ENCODE data around the gene GRM8.

The GRM8 gene

DNA sequence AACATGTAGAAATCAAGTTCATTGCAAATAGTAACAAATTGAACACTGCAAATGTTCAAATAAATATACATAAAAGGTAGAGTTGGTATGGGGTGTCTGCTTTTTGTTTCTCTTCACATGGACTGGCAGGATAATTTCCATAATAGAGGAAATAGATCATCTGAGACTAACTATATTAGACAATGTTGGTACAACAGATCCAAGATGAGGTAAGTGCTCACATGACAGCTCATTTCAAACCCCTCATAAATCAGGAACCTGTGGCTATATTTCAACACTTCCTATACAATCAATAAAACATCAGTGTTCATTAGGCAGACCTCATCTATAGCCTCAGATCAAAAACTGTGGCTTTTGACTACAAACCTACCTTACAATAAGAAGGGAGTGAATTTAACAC lies 469.1 kb downstream of the GRM8 start:
- no peak for DNase-seq (ENCODE audit: insufficient read length, low spot score)
- TF ChIP-seq, protein P1, sequence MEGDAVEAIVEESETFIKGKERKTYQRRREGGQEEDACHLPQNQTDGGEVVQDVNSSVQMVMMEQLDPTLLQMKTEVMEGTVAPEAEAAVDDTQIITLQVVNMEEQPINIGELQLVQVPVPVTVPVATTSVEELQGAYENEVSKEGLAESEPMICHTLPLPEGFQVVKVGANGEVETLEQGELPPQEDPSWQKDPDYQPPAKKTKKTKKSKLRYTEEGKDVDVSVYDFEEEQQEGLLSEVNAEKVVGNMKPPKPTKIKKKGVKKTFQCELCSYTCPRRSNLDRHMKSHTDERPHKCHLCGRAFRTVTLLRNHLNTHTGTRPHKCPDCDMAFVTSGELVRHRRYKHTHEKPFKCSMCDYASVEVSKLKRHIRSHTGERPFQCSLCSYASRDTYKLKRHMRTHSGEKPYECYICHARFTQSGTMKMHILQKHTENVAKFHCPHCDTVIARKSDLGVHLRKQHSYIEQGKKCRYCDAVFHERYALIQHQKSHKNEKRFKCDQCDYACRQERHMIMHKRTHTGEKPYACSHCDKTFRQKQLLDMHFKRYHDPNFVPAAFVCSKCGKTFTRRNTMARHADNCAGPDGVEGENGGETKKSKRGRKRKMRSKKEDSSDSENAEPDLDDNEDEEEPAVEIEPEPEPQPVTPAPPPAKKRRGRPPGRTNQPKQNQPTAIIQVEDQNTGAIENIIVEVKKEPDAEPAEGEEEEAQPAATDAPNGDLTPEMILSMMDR (IDR thresholded peaks at IDR 0.05; ENCODE audit: insufficient read depth, missing control alignments), result no peak
- FAIRE-seq, result no peak

DNA sequence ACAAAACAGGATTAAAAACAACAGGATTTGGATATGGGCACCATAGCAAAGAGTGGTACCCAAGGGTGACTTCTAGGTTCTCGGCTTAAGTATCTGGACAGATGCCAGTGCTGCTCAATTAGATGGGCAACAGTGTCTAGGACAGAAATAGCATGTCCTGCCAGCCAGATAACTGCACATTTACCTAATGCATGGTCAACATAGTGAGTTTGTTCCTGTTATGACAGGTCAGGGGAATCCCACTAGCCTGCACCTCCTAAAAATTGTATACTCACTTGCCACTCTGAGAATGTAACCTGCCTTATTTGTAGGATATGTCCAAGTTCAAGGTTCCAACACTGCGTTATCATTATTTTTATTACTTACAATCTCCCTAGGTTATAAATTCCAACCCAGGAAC lies 471.7 kb downstream of the GRM8 start:
- TF ChIP-seq, protein P1 (IDR thresholded peaks at IDR 0.05; ENCODE audit: insufficient read depth, missing control alignments), result no peak
- no peak for DNase-seq (ENCODE audit: insufficient read length, low spot score)
- peak; percentile 11 for FAIRE-seq

DNA sequence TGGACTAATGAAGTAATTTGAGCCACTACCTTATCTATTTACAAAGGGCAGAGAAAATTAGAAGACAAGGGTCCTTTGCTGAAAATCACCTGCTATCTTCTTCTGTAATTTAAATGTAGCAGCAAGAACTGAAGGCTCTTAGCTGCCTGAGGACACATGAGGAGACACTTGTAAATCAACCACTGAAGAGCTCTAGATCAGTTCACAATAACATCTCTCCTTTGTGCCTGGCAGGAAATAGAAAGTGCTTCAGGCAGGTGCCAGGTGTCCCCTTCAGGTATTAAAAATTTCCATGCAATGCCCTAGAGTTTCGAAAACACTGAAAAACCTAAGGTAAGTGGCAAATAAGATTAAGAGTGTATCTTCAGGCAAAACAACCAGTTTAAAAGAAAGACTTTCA lies 474.6 kb downstream of the GRM8 start:
- no peak for DNase-seq (ENCODE audit: insufficient read length, low spot score)
- TF ChIP-seq, protein P1 (IDR thresholded peaks at IDR 0.05; ENCODE audit: insufficient read depth, missing control alignments), result no peak
- FAIRE-seq, result no peak

DNA sequence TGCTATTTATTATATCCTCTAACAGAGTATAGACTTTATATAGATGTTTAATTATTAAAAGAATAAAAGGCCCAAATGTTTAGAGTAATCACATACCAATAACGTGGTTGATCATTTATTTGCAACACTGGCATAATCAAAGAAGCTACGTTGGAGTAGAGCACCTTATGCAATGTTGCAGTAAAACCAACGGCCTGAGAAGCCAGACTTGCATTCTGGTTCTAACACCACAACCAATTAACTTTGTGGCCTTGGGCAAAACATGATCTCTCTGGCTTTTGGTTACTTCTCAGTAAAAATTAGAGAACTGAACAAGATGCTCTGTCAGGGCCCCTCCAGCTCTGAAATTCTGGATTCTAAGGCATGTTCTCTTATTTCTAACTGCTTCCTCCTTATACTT lies 476.2 kb downstream of the GRM8 start:
- no peak for DNase-seq (ENCODE audit: insufficient read length, low spot score)
- TF ChIP-seq, protein P1 (IDR thresholded peaks at IDR 0.05; ENCODE audit: insufficient read depth, missing control alignments), result no peak
- no peak for FAIRE-seq

DNA sequence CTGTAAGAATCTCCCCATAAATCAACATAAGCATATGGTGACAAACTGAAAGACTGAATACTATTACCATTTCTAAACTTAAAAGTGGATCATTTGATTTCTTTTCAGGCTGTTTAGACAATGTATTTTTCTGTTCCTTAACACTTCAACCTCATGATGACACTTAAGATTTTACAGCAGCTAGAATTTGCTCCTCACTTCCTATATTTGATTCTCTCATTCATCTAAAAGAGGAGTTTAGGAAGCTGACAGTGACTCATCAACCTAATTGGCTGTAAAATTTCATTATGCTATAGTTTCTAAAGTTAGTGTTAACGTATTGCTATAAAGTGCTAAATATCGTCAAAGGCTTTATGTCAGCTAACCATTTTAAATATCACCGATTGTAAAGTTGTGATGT lies 478.7 kb downstream of the GRM8 start:
- DNase-seq (ENCODE audit: insufficient read length, low spot score) (no peak), FAIRE-seq (no peak)
- TF ChIP-seq, protein P1 (IDR thresholded peaks at IDR 0.05; ENCODE audit: insufficient read depth, missing control alignments), result no peak

DNA sequence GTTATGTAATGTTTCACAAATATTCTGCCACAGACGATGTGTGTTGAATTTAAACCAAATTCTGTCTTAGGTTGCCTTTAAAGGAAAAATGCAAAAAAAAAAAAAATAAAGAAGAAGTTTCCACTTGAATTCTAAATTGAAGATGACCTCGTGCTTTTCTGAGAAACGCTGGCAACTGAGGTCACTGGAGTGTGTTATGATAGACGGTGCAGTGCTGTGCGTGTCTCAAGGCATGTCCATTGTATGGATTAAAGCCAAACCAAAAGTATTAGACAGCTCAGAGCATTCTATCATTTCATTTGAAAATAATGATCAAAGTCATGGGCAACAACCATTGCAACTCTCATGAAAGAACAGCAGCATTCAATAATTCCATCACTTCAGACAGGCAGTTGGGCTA lies 483.9 kb downstream of the GRM8 start:
- FAIRE-seq (no peak), DNase-seq (ENCODE audit: insufficient read length, low spot score) (no peak)
- TF ChIP-seq, protein P1 (IDR thresholded peaks at IDR 0.05; ENCODE audit: insufficient read depth, missing control alignments), result no peak

DNA sequence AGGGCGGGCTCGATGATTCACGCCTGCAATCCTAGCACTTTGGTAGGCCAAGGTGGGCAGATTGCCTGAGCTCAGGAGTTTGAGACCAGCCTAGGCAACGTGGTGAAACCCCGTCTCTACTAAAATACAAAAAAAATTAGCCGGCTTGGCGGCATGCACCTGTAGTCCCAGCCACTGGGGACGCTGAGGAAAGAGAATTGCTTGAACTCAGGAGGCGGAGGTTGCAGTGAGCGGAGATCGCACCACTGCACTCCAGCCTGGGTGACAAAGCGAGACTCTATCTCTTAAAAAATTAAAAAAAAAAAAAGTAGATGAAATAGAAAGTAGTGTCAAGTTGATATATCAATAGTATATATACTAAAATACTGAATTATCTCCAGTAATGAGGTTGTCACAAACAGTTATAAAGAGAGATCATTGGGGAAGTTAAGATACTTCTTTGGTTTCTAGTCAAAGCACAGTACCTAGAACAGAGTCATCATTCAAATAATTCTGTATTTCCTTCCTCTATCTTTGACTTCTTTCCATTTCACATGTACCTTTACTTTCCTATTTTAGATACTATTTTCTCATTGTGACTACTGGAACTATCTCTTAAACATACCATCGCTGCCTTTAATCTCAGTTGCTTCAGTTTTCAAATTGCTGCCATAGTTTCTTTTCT lies 491.7 kb downstream of the GRM8 start:
- TF ChIP-seq, protein P1 (IDR thresholded peaks at IDR 0.05; ENCODE audit: insufficient read depth, missing control alignments), result no peak
- FAIRE-seq, result no peak

More for the DNA sequence above, 491.7 kb downstream of the GRM8 start:
- no peak for DNase-seq (ENCODE audit: insufficient read length, low spot score)
